GM19238 (cell line): ENCODE data around the gene AKAP6.
"Not testable (repeated sequence)": the region's sequence is repeated elsewhere in the genome, so short reads cannot be mapped to it uniquely, and the experiment has no call there.

Source experiments
- DNase-seq: peaks from one replicate; pipeline ENCODE4 v3.0.0; 2011; ENCODE audit warnings: low spot score; ENCODE audit not compliant: insufficient read length

Gene AKAP6

GRCh38 chr14:32576088-32576795 is 247.1 kb downstream of the AKAP6 start:
- no peak for DNase-seq

DNA sequence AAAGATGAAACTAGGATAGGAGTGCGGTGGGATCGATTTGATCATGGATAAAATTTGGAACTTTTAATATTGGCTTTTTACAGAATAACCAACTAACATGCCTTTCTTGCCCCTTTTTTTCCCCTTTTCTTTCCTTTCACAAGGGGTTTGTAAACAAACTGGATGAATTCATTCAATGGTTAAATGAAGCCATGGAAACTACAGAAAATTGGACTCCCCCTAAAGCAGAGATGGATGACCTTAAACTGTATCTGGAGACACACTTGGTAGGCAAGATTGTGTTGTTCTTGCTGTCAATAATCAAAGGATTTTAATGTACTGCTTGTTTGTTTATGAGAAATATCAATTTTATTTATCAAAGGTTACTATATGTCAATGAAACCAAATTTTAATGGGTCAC is 247.9 kb downstream of the AKAP6 start:
- DNase-seq = no peak

DNA sequence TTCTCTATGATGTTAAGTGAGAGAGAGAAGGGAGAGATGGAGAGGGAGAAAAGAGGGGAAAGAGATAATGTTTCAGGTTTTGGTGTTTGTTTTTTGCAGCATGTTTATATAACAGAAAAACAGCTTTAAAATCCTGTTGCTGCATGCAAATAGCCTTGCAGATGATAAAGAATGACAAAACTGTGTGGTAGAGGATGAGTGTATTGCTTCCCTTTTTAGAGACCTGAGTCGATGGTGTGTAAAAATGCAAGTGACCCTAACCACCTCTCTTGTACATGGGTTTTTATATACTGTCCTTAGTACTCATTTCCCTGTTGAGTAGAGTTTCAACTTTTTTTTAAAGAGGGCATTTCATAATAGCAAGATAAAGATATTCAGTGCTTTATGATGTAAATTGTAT is 249.1 kb downstream of the AKAP6 start:
- DNase-seq = no peak

- DNase-seq = not testable (repeated sequence)
Measured at GRCh38 chr14:32583427-32583826, 254.3 kb downstream of the AKAP6 start.

GRCh38 chr14:32584079-32584478 is 255.0 kb downstream of the AKAP6 start:
- DNase-seq = no peak

DNA sequence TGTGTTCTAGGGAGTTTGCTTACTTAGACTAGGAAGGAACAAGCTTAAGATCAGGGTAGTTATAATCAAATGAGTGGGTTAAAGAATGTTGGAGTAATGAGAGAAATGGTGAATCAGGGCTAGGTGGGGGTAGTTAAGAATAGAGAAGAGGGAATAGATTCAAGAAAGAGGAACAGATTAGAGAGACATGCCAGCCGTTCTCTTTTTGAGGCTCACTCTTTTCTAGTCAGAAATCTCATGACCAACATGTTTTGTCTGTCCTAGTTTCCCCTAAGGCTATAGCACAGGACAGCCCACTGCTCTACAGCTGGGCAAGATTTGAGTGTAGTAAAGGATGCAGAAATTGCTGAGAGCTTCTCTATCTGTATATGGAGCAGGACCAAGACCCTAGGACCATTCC is 258.4 kb downstream of the AKAP6 start:
- DNase-seq = no peak

- DNase-seq = no peak
Measured at GRCh38 chr14:32588448-32589320, 259.6 kb downstream of the AKAP6 start.

GRCh38 chr14:32590157-32590556 is 261.1 kb downstream of the AKAP6 start:
- no peak for DNase-seq

DNA sequence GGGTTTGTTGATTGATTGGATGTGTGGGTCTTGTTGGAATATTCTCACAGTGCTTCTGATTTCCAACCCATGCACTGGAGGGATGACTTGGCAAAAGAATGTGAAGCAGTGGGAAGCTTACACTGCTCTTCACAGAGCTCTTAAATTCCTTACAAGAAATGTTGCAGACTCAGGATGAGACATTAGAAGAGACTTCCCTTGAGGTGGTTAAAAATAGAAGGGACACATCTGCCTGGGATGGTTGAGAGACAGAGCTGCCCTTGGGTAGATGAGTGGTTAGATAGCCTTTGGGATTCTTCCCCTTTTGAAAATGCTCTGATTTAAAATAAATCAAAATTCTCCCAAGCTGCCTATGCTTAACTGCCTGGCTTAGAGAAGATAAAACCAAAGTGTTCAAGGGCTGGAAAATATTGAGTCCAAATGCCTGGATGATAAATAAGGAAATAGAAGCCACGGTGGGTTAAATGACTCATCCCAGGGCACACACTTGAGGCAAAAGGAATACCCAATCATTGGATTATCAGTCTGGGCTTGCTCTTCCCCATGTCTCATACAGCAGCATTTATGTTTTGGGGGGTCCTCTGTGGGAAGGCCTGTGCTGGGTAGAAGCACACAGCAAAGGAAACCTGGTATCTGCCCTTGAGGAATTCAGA is 264.3 kb downstream of the AKAP6 start:
- DNase-seq = no peak

- no peak for DNase-seq
Measured at GRCh38 chr14:32594766-32595165, 265.7 kb downstream of the AKAP6 start.

GRCh38 chr14:32595497-32595896 is 266.4 kb downstream of the AKAP6 start:
- DNase-seq = no peak

- no peak for DNase-seq
Measured at GRCh38 chr14:32596390-32596789, 267.3 kb downstream of the AKAP6 start.

GRCh38 chr14:32597771-32598170 is 268.7 kb downstream of the AKAP6 start:
- no peak for DNase-seq

- no peak for DNase-seq
Measured at GRCh38 chr14:32601069-32601468, 272.0 kb downstream of the AKAP6 start.

DNA sequence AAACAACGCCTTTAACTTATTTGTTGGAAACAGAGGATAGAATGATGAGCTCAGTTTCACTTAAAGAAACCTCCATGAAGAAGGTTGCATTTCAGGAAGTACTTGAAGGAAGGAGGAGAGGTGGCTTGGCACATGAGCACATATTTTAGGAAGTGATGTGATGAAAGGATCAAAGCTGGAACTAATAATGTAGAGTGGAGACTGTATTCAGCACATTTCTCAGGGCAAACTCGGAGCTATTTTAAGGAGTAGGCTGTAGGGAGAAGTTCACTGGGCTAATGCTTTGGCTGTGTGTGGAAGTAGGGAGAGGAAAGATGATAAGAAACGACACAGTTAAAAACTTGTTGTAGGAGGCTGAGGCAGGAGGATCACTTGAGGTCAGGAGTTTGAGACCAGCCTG is 272.8 kb downstream of the AKAP6 start:
- no peak for DNase-seq

- DNase-seq = no peak
Measured at GRCh38 chr14:32602699-32603098, 273.6 kb downstream of the AKAP6 start.

- no peak for DNase-seq
Measured at GRCh38 chr14:32603992-32604565, 275.0 kb downstream of the AKAP6 start.

- no peak for DNase-seq
Measured at GRCh38 chr14:32606301-32606700, 277.2 kb downstream of the AKAP6 start.

- DNase-seq = no peak
Measured at GRCh38 chr14:32607399-32607798, 278.3 kb downstream of the AKAP6 start.

- no peak for DNase-seq
Measured at GRCh38 chr14:32608857-32609256, 279.8 kb downstream of the AKAP6 start.

- no peak for DNase-seq
Measured at GRCh38 chr14:32609388-32609787, 280.3 kb downstream of the AKAP6 start.

DNA sequence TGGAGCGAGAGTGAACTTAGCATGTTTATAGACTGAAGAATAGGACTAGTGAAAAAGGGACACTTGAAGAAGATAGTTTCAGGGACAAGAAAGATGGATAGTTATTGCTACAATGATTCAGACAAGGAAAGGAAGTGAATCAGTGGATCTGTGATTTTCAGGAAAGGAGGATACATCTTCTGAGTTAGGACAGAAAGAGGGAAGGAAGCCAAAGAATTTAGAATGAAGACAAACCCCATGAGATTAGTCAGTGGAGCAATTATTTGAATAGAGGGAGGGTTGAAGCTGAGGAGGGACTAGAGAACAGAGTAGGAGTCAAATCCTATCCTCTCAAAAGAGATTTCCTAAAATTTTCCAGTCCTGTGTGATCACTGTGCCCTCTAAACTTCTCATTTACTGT is 282.7 kb downstream of the AKAP6 start:
- DNase-seq = no peak
